GM20431 (cell line): ENCODE measurements around the gene BBLN.
"Not testable (repeated sequence)": the region's sequence is repeated elsewhere in the genome, so short reads cannot be mapped to it uniquely, and the experiment has no call there.

Source experiments
- in situ Hi-C: fragments of 300-500 bp; cut with MseI, MboI; formaldehyde crosslinking; loops from one replicate; pipeline ENCODE4 v1.15.0; 2020; ENCODE audit warnings: low sequenced_read_pairs; ENCODE audit not compliant: unreplicated experiment

Gene BBLN

GRCh38 chr9:128160603-128160987 is 530 bp downstream of the BBLN start:
- in situ Hi-C loops = no loop called here

GRCh38 chr9:128161215-128161902 is 1.3 kb downstream of the BBLN start:
- in situ Hi-C loops = no loop called here

GRCh38 chr9:128162215-128163026 is 2.4 kb downstream of the BBLN start:
- in situ Hi-C loops = no loop called here

GRCh38 chr9:128163027-128163515 is 3.0 kb downstream of the BBLN start:
- in situ Hi-C loops = no loop called here

GRCh38 chr9:128163523-128164306 is 3.6 kb downstream of the BBLN start:
- in situ Hi-C loops = no loop called here

GRCh38 chr9:128164307-128164885 is 4.3 kb downstream of the BBLN start:
- in situ Hi-C loops = no loop called here

GRCh38 chr9:128166169-128166568 is 6.1 kb downstream of the BBLN start:
- in situ Hi-C loops = no loop called here

- in situ Hi-C loops = no loop called here
Observed at GRCh38 chr9:128167209-128167608, 7.1 kb downstream of the BBLN start.

GRCh38 chr9:128168731-128169308 is 8.8 kb downstream of the BBLN start:
- in situ Hi-C loops = no loop called here

- in situ Hi-C loops = no loop called here
Observed at GRCh38 chr9:128169492-128169891, 9.4 kb downstream of the BBLN start.

GRCh38 chr9:128169925-128170324 is 9.9 kb downstream of the BBLN start:
- in situ Hi-C loops = no loop called here

GRCh38 chr9:128174062-128174461 is 14.0 kb downstream of the BBLN start:
- in situ Hi-C loops = no loop called here

- in situ Hi-C loops = no loop called here
Observed at GRCh38 chr9:128175102-128175563, 15.1 kb downstream of the BBLN start.

- in situ Hi-C loops = no loop called here
Observed at GRCh38 chr9:128175726-128176125, 15.7 kb downstream of the BBLN start.

- in situ Hi-C loops = no loop called here
Observed at GRCh38 chr9:128178806-128179431, 18.9 kb downstream of the BBLN start.

GRCh38 chr9:128180001-128180400 is 19.9 kb downstream of the BBLN start:
- in situ Hi-C loops = no loop called here

- in situ Hi-C loops = no loop called here
Observed at GRCh38 chr9:128180447-128180846, 20.4 kb downstream of the BBLN start.

GRCh38 chr9:128181480-128181879 is 21.4 kb downstream of the BBLN start:
- in situ Hi-C loops = not testable (repeated sequence)

GRCh38 chr9:128182893-128183588 is 23.0 kb downstream of the BBLN start:
- in situ Hi-C loops = no loop called here
